HCT116 (cell line): Measurements from ENCODE around the gene TCF12. TPM values are rescaled to one million over a fixed set of nuclear protein-coding genes. Genes with fewer than 3 reads are reported as not detected.

ENCODE experiments used
- ATAC-seq: fragments of 200-7000 bp; cut with Tn5 transposase; 2 replicates; pipeline ENCODE4 v1.9.1; 2020; ENCODE audit warnings: mild to moderate bottlenecking, moderate library complexity
- BruUV-seq: library from RNA; stranded (reverse); fragments of 400-500 nt; replicated peaks from 2 replicates; lab custom pipeline; 2021; lab: Mats Ljungman, UMichigan
- CTCF ChIA-PET: fragments of 300-600 bp; sonication (Branson Sonifier 250); formaldehyde crosslinking; loops from one replicate; lab custom pipeline; 2021; ENCODE audit warnings: antibody characterized with exemption; lab: Charles Lee
- POLR2A ChIA-PET: fragments of 300-600, 350-600 bp; sonication (Branson Sonifier 250); formaldehyde crosslinking; loops from one replicate; lab custom pipeline; 2021; ENCODE audit warnings: antibody characterized with exemption; lab: Charles Lee
- RAD21 ChIA-PET, 2 experiments: fragments of 300-600 bp; sonication (Branson Sonifier 250); formaldehyde crosslinking; loops; one replicate each; lab custom pipeline; 2023; ENCODE audit warnings: low total read pairs in 2 of 2; ENCODE audit not compliant: uncharacterized antibody in 2 of 2, unreplicated experiment in 2 of 2, low non-redundant PET in 1 of 2; lab: Charles Lee
- DNase-seq: peaks from one replicate; pipeline ENCODE4 v3.0.0-alpha.2; 2010; ENCODE audit warnings: low read depth, low spot score
- H2AFZ ChIP-seq: fragments of 200-600 bp; shearing (Covaris generic), sonication (generic); 2 replicates; pipeline ENCODE4 v1.6.1; 2017; ENCODE audit warnings: low read depth, mixed run types, mixed read lengths, antibody characterized with exemption, low read length; ENCODE audit not compliant: poor library complexity, severe bottlenecking
- H3K27ac ChIP-seq: 2 replicates; pipeline ENCODE4 v1.5.1; 2012; ENCODE audit warnings: low read depth, low read length
- H3K27me3 ChIP-seq: fragments of 200-600 bp; sonication (generic); 2 replicates; pipeline ENCODE4 v1.6.1; 2016; ENCODE audit warnings: mixed run types, low read length, mixed read lengths; ENCODE audit not compliant: insufficient read depth
- H3K36me3 ChIP-seq, 2 experiments: fragments of 200-500 bp in 1 of 2; fragments of 200-600 bp in 1 of 2; sonication (Bioruptor generic) in 1 of 2; sonication (generic) in 1 of 2; 2 replicates each; pipeline versions ENCODE4 v1.5.1 to v1.6.1; 2014 to 2016; ENCODE audit warnings: low read length in 2 of 2, inconsistent platforms in 1 of 2, mixed read lengths in 1 of 2, mixed run types in 1 of 2; ENCODE audit not compliant: insufficient read depth in 2 of 2, control insufficient read depth in 1 of 2
- H3K4me1 ChIP-seq, 2 experiments: fragments of 200-600 bp in 1 of 2; sonication (generic) in 1 of 2; 2 replicates each; pipeline versions ENCODE4 v1.5.1 to v1.6.1; 2012 to 2017; ENCODE audit warnings: low read length in 2 of 2, inconsistent platforms in 1 of 2, mild to moderate bottlenecking in 1 of 2, mixed read lengths in 1 of 2, mixed run types in 1 of 2, moderate library complexity in 1 of 2; ENCODE audit not compliant: insufficient read depth in 2 of 2, control insufficient read depth in 1 of 2
- H3K4me2 ChIP-seq: fragments of 200-600 bp; sonication (generic); 2 replicates; pipeline ENCODE4 v1.6.1; 2017; ENCODE audit warnings: mixed run types, low read length, mixed read lengths
- H3K4me3 ChIP-seq, 2 experiments: fragments of 200-600 bp in 1 of 2; sonication (generic) in 1 of 2; replicated peaks in 1 of 2; 2 replicates each; pipeline ENCODE4 v1.5.1; 2011 to 2016; ENCODE audit warnings: low read length in 2 of 2, control low read depth in 1 of 2, low read depth in 1 of 2, mild to moderate bottlenecking in 1 of 2, mixed read lengths in 1 of 2, mixed run types in 1 of 2
- H3K79me2 ChIP-seq: fragments of 200-600 bp; sonication (generic); 2 replicates; pipeline ENCODE4 v1.6.1; 2017; ENCODE audit warnings: mild to moderate bottlenecking, mixed run types, low read length, moderate library complexity, mixed read lengths; ENCODE audit not compliant: insufficient read depth
- H3K9ac ChIP-seq: fragments of 200-600 bp; sonication (generic); 2 replicates; pipeline ENCODE4 v1.6.1; 2016; ENCODE audit warnings: low read length, mixed read lengths
- H3K9me2 ChIP-seq: fragments of 200-600 bp; sonication (generic), shearing (Covaris generic); 2 replicates; pipeline ENCODE4 v1.6.1; 2017; ENCODE audit warnings: mixed run types, mild to moderate bottlenecking, moderate library complexity; ENCODE audit not compliant: insufficient read depth
- H3K9me3 ChIP-seq, 2 experiments: fragments of 200-500 bp in 1 of 2; fragments of 200-600 bp in 1 of 2; sonication (Bioruptor generic) in 1 of 2; sonication (generic) in 1 of 2; 2 replicates each; pipeline ENCODE4 v1.6.1; 2014 to 2017; ENCODE audit warnings: low read length in 2 of 2, mixed read lengths in 2 of 2, inconsistent platforms in 1 of 2, low read depth in 1 of 2, mild to moderate bottlenecking in 1 of 2, mixed run types in 1 of 2, moderate library complexity in 1 of 2; ENCODE audit not compliant: control insufficient read depth in 1 of 2, insufficient read depth in 1 of 2
- H4K20me1 ChIP-seq: fragments of 200-600 bp; sonication (generic), shearing (Covaris generic); 2 replicates; pipeline ENCODE4 v1.6.1; 2017; ENCODE audit warnings: mixed run types, mild to moderate bottlenecking, moderate library complexity; ENCODE audit not compliant: insufficient read depth
- EGR1 ChIP-seq: IDR thresholded peaks from 2 replicates; pipeline ENCODE4 v1.6.1; 2012; ENCODE audit warnings: low read depth
- ELF1 ChIP-seq: IDR thresholded peaks from 2 replicates; pipeline ENCODE4 v1.6.1; 2012; ENCODE audit warnings: low read depth, borderline replicate concordance
- FOSL1 ChIP-seq: IDR thresholded peaks from 2 replicates; pipeline ENCODE4 v1.6.1; 2012; ENCODE audit warnings: low read depth
- POLR2AphosphoS5 ChIP-seq: IDR thresholded peaks from 2 replicates; pipeline ENCODE4 v1.6.1; 2011; ENCODE audit warnings: mild to moderate bottlenecking, low read depth, low read length, moderate library complexity
- RAD21 ChIP-seq: IDR thresholded peaks from 2 replicates; pipeline ENCODE4 v1.6.1; 2012; ENCODE audit warnings: low read depth, mild to moderate bottlenecking
- SP1 ChIP-seq: IDR thresholded peaks from 2 replicates; pipeline ENCODE4 v1.6.1; 2012; ENCODE audit warnings: low read depth
- ZFX ChIP-seq: fragments of 450-650 bp; IDR thresholded peaks from 2 replicates; pipeline ENCODE4 v1.6.1; 2017
- ZNF274 ChIP-seq: fragments of 200-500 bp; sonication (Bioruptor generic); IDR thresholded peaks from 2 replicates; pipeline ENCODE4 v1.6.1; 2014; ENCODE audit warnings: mild to moderate bottlenecking, low read depth, low read length, inconsistent platforms
- intact Hi-C: fragments of 100-400 bp; cut with micrococcal nuclease; formaldehyde crosslinking; loops from 2 replicates; pipeline ENCODE4 v1.10.0; 2022
- total RNA-seq: library from RNA; stranded (reverse); gene quantifications from one replicate; pipeline ENCODE4 v1.2.1, GENCODE V29; 2021; ENCODE audit not compliant: unreplicated experiment
- TF ChIP-seq, protein P1 (sequence below): IDR thresholded peaks from 2 replicates; pipeline ENCODE4 v1.6.1; 2012
- TF ChIP-seq, protein P2 (sequence below): IDR thresholded peaks from 2 replicates; pipeline ENCODE4 v1.6.1; 2011; ENCODE audit warnings: mild to moderate bottlenecking, low read length, moderate library complexity; ENCODE audit not compliant: insufficient replicate concordance; ENCODE audit errors: extremely low read depth
- TF ChIP-seq, protein P3 (sequence below): IDR thresholded peaks from 2 replicates; pipeline ENCODE4 v1.6.1; 2012; ENCODE audit warnings: low read depth

TCF12 gene
- total RNA-seq, 1 experiment from 2014 or later: 71.6 TPM

DNA sequence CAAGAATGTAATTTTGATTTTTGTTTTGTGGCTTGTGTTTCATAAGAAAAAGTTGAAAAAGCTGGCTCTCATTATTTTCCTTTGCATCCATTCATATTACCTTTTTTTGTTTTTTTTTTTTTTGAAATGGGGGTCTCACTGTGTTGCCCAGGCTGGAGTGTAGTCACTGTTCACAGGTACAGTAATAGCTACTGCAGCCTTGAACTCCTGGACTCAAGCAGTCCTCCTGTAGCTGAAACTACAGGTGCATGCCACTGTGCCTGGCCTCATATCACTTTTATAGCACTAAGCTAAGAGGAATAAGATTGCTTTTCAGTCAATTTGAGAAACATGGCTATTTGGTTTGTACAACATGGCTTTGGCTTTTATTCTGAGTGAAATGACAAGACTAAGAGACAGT, 49.8 kb downstream of the TCF12 start:
- peaks cover 86% of the 10 kb centered on the region for H3K79me2 ChIP-seq
- no peak for DNase-seq
- ATAC-seq: no peak
- TF ChIP-seq, protein P1, sequence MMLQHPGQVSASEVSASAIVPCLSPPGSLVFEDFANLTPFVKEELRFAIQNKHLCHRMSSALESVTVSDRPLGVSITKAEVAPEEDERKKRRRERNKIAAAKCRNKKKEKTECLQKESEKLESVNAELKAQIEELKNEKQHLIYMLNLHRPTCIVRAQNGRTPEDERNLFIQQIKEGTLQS: no peak
- TF ChIP-seq POLR2AphosphoS5 (no peak), ZFX (no peak), ELF1 (no peak), RAD21 (no peak), SP1 (no peak), ZNF274 (no peak), EGR1 (no peak), FOSL1 (no peak)
- TF ChIP-seq, protein P2, sequence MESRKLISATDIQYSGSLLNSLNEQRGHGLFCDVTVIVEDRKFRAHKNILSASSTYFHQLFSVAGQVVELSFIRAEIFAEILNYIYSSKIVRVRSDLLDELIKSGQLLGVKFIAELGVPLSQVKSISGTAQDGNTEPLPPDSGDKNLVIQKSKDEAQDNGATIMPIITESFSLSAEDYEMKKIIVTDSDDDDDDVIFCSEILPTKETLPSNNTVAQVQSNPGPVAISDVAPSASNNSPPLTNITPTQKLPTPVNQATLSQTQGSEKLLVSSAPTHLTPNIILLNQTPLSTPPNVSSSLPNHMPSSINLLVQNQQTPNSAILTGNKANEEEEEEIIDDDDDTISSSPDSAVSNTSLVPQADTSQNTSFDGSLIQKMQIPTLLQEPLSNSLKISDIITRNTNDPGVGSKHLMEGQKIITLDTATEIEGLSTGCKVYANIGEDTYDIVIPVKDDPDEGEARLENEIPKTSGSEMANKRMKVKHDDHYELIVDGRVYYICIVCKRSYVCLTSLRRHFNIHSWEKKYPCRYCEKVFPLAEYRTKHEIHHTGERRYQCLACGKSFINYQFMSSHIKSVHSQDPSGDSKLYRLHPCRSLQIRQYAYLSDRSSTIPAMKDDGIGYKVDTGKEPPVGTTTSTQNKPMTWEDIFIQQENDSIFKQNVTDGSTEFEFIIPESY: no peak
- TF ChIP-seq, protein P3, sequence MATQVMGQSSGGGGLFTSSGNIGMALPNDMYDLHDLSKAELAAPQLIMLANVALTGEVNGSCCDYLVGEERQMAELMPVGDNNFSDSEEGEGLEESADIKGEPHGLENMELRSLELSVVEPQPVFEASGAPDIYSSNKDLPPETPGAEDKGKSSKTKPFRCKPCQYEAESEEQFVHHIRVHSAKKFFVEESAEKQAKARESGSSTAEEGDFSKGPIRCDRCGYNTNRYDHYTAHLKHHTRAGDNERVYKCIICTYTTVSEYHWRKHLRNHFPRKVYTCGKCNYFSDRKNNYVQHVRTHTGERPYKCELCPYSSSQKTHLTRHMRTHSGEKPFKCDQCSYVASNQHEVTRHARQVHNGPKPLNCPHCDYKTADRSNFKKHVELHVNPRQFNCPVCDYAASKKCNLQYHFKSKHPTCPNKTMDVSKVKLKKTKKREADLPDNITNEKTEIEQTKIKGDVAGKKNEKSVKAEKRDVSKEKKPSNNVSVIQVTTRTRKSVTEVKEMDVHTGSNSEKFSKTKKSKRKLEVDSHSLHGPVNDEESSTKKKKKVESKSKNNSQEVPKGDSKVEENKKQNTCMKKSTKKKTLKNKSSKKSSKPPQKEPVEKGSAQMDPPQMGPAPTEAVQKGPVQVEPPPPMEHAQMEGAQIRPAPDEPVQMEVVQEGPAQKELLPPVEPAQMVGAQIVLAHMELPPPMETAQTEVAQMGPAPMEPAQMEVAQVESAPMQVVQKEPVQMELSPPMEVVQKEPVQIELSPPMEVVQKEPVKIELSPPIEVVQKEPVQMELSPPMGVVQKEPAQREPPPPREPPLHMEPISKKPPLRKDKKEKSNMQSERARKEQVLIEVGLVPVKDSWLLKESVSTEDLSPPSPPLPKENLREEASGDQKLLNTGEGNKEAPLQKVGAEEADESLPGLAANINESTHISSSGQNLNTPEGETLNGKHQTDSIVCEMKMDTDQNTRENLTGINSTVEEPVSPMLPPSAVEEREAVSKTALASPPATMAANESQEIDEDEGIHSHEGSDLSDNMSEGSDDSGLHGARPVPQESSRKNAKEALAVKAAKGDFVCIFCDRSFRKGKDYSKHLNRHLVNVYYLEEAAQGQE: no peak
- TF ChIP-seq, all 23 proteins: peak for 0
- Histone ChIP-seq H2AFZ (no peak overlapping the region), H3K9me2 (no peaks in the 10 kb centered on the region), H3K27me3 (no peaks in the 10 kb centered on the region), H3K36me3 (no peaks in the 10 kb centered on the region), H3K4me1 (peaks cover 0 to 9% of the 10 kb centered on the region in 2 experiments; a peak in 3 of 4 replicates), H3K27ac (no peak overlapping the region), H3K4me3 (no peak overlapping the region), H4K20me1 (peaks cover 5% of the 10 kb centered on the region; the same call in 1 of the 2 replicates), H3K4me2 (no peak overlapping the region), H3K9ac (no peak overlapping the region), H3K9me3 (no peaks in the 10 kb centered on the region)
- ChIA-PET POLR2A (no interaction called here), CTCF (no interaction called here), RAD21 (no interaction called here)
- intact Hi-C loops: no loop called here
- no TSS peak for BruUV-seq
